ENCODE measurements around the gene DUSP3. TPM values are rescaled to one million over a fixed set of nuclear protein-coding genes. Genes with fewer than 3 reads are reported as not detected.

Gene DUSP3
- total and polyA plus RNA-seq, 10 of the 15 experiments (the other 5 are each of a cell fraction or from before 2014, with no cell fraction given): 1.5 to 12.1 (median 3.8) TPM

DNA sequence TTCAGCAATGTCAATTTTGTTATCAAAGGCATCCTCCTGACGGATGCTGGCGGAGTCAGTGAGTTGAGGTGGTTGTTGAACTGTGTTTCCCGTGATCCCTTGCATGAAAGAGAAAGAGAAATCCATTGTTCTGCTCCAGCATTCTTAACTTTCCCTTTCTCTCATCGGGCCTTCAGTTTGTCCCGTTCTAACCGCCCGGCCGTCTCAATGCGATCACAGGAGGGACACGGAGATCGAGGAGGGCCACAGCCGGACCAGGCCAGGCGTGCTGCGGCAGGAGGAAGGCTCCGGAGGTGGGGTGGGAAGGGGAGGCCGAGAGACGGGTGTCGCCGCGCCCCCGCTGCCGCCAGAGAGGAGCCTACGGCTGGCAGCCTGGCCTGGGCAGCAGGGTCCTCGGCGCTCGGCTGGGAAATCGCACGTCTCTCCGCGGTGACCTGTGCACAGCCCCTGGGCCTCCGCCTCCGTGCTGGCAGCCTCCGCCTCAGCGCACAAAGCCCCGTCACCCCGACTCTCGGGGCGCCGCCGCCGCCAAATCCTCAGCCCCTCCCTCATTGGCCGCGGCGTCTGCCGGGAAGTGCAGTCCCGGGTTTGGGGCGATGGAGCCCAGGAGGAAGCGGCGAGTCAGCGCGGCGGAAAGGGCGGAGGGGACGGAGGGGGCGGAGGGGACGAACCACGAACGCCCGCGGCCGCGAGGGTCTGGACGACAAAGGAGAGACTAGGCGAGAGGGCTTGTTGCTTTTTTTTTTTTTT is 58.3 kb downstream of the DUSP3 start (continued):
- TF ChIP-seq, protein P1, sequence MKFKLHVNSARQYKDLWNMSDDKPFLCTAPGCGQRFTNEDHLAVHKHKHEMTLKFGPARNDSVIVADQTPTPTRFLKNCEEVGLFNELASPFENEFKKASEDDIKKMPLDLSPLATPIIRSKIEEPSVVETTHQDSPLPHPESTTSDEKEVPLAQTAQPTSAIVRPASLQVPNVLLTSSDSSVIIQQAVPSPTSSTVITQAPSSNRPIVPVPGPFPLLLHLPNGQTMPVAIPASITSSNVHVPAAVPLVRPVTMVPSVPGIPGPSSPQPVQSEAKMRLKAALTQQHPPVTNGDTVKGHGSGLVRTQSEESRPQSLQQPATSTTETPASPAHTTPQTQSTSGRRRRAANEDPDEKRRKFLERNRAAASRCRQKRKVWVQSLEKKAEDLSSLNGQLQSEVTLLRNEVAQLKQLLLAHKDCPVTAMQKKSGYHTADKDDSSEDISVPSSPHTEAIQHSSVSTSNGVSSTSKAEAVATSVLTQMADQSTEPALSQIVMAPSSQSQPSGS (IDR thresholded peaks at IDR 0.05; ENCODE audit: low read length): no peak
- peak; percentile 95 for TF ChIP-seq LARP7 (IDR thresholded peaks at IDR 0.05)
- no peak for TF ChIP-seq SP1 (IDR thresholded peaks at IDR 0.05; ENCODE audit: low read depth, low read length)
- TF ChIP-seq POU2F2 (IDR thresholded peaks at IDR 0.05; ENCODE audit: borderline replicate concordance, low read depth, low read length): peak; percentile 42; the same call in 1 of the 3 replicates
- TF ChIP-seq, protein P2, sequence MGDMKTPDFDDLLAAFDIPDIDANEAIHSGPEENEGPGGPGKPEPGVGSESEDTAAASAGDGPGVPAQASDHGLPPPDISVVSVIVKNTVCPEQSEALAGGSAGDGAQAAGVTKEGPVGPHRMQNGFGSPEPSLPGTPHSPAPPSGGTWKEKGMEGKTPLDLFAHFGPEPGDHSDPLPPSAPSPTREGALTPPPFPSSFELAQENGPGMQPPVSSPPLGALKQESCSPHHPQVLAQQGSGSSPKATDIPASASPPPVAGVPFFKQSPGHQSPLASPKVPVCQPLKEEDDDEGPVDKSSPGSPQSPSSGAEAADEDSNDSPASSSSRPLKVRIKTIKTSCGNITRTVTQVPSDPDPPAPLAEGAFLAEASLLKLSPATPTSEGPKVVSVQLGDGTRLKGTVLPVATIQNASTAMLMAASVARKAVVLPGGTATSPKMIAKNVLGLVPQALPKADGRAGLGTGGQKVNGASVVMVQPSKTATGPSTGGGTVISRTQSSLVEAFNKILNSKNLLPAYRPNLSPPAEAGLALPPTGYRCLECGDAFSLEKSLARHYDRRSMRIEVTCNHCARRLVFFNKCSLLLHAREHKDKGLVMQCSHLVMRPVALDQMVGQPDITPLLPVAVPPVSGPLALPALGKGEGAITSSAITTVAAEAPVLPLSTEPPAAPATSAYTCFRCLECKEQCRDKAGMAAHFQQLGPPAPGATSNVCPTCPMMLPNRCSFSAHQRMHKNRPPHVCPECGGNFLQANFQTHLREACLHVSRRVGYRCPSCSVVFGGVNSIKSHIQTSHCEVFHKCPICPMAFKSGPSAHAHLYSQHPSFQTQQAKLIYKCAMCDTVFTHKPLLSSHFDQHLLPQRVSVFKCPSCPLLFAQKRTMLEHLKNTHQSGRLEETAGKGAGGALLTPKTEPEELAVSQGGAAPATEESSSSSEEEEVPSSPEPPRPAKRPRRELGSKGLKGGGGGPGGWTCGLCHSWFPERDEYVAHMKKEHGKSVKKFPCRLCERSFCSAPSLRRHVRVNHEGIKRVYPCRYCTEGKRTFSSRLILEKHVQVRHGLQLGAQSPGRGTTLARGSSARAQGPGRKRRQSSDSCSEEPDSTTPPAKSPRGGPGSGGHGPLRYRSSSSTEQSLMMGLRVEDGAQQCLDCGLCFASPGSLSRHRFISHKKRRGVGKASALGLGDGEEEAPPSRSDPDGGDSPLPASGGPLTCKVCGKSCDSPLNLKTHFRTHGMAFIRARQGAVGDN (IDR thresholded peaks at IDR 0.05): peak; percentile 88

DNA sequence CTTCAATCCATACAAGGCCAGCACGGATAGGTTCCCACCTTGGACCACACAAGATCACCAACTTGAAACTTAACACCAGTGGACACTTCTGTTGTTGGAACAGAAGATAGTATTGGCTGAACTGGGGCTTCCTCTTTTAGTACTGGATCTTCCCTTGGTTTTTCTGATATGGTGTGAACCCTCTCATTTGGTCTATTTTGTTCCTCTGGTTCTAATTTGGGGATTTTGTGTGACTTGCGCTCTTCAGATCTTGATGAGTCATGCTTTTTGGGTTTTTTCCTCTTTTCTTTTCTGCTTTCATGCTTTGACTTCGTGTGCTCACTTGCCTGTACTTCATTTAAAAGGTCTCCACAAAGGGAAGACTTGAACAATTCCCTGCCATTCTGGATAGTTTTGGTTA is 59.2 kb downstream of the DUSP3 start:
- H3K9ac ChIP-seq (ENCODE audit: control insufficient read depth, insufficient read depth, low read length): no peak overlapping the region
- no peak overlapping the region; the same call in 1 of the 2 replicates for H3K4me2 ChIP-seq (ENCODE audit: control insufficient read depth, insufficient read depth)
- in situ Hi-C loops (cut with MboI) (no loop called here), intact Hi-C loops (cut with micrococcal nuclease; ENCODE audit: unreplicated experiment) (no loop called here)
- peak overlapping the region; percentile 15; the same call in 1 of the 2 replicates for H2AFZ ChIP-seq (ENCODE audit: control insufficient read depth, low read depth, low read length)
- H3K27me3 ChIP-seq (replicated peaks in 1 of 2; ENCODE audit: control insufficient read depth in 2 of 2, insufficient read depth in 2 of 2, low read length in 1 of 2): peaks cover 2 to 3% of the 10 kb centered on the region in 2 experiments; a peak in 3 of 4 replicates
- H3K4me3 ChIP-seq: no peak overlapping the region
- ATAC-seq (peak; percentile 22), DNase-seq (ENCODE audit: low read depth, low spot score) (no peak), FAIRE-seq (peak; percentile 75)
- no peak overlapping the region for H3K27ac ChIP-seq (ENCODE audit: control insufficient read depth, insufficient read depth)
- H4K20me1 ChIP-seq (ENCODE audit: control insufficient read depth, insufficient read depth): no peaks in the 10 kb centered on the region
- ChIA-PET RAD21 (ENCODE audit: unreplicated experiment) (no interaction called here), POLR2A (no interaction called here), CTCF (interaction anchor here (1.1 kb wide), 1 partner anchor 41 kb away, joined by 3 read pairs; no protein-coding TSS in a partner anchor), SMC1A (ENCODE audit: uncharacterized antibody, unreplicated experiment) (no interaction called here)
- no peaks in the 10 kb centered on the region for H3K36me3 ChIP-seq (ENCODE audit: control insufficient read depth in 2 of 2, insufficient read depth in 2 of 2, low read length in 1 of 2)
- peaks cover 10% of the 10 kb centered on the region for H3K4me1 ChIP-seq (ENCODE audit: control insufficient read depth, insufficient read depth, low read length)
- BruUV-seq (replicated peaks): no TSS peak
- WGBS (ENCODE audit: insufficient coverage, insufficient replicate concordance, low lambda C conversion rate, missing lambda C conversion rate): 33% methylated on average over 3 of the region's 3 CpGs
- H3K79me2 ChIP-seq (ENCODE audit: control insufficient read depth, insufficient read depth, low read length): no peaks in the 10 kb centered on the region
- H3K9me3 ChIP-seq (replicated peaks; ENCODE audit: control insufficient read depth, insufficient read depth, low read length): no peaks in the 10 kb centered on the region
- TF ChIP-seq SREBF1 (IDR thresholded peaks at IDR 0.05; ENCODE audit: low read length): no peak
- no peak for TF ChIP-seq CEBPB (IDR thresholded peaks at IDR 0.05; ENCODE audit: borderline replicate concordance in 1 of 2, low read depth in 2 of 2, low read length in 2 of 2)
- TF ChIP-seq, protein P3, sequence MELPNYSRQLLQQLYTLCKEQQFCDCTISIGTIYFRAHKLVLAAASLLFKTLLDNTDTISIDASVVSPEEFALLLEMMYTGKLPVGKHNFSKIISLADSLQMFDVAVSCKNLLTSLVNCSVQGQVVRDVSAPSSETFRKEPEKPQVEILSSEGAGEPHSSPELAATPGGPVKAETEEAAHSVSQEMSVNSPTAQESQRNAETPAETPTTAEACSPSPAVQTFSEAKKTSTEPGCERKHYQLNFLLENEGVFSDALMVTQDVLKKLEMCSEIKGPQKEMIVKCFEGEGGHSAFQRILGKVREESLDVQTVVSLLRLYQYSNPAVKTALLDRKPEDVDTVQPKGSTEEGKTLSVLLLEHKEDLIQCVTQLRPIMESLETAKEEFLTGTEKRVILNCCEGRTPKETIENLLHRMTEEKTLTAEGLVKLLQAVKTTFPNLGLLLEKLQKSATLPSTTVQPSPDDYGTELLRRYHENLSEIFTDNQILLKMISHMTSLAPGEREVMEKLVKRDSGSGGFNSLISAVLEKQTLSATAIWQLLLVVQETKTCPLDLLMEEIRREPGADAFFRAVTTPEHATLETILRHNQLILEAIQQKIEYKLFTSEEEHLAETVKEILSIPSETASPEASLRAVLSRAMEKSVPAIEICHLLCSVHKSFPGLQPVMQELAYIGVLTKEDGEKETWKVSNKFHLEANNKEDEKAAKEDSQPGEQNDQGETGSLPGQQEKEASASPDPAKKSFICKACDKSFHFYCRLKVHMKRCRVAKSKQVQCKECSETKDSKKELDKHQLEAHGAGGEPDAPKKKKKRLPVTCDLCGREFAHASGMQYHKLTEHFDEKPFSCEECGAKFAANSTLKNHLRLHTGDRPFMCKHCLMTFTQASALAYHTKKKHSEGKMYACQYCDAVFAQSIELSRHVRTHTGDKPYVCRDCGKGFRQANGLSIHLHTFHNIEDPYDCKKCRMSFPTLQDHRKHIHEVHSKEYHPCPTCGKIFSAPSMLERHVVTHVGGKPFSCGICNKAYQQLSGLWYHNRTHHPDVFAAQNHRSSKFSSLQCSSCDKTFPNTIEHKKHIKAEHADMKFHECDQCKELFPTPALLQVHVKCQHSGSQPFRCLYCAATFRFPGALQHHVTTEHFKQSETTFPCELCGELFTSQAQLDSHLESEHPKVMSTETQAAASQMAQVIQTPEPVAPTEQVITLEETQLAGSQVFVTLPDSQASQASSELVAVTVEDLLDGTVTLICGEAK (IDR thresholded peaks at IDR 0.05; ENCODE audit: borderline replicate concordance): no peak
- peak; percentile 20; the same call in 1 of the 2 replicates for TF ChIP-seq FOXM1 (IDR thresholded peaks at IDR 0.05; ENCODE audit: low read depth, low read length)
- no peak for TF ChIP-seq SIX5 (IDR thresholded peaks at IDR 0.05; ENCODE audit: low read depth, low read length, severe bottlenecking)
- TF ChIP-seq RFX5 (IDR thresholded peaks at IDR 0.05; ENCODE audit: low read depth, low read length): no peak
- no peak for TF ChIP-seq GATAD2B (conservative IDR thresholded peaks at IDR 0.05; ENCODE audit: low read depth)
- TF ChIP-seq BMI1 (IDR thresholded peaks at IDR 0.05; ENCODE audit: borderline replicate concordance): no peak
